SIG-M5 (cell line): Measurements from ENCODE around the gene PLIN3.
"Not testable (repeated sequence)": the region's sequence is repeated elsewhere in the genome, so short reads cannot be mapped to it uniquely, and the experiment has no call there.

Experiments
- DNase-seq: peaks from one replicate; lab custom pipeline; 2025; lab: John Stamatoyannopoulos, UW

The PLIN3 gene

GRCh38 chr19:4847190-4847973 lies 20.1 kb downstream of the PLIN3 start:
- DNase-seq = no peak

- not testable (repeated sequence) for DNase-seq
Measured at GRCh38 chr19:4845975-4846374, 21.5 kb downstream of the PLIN3 start.

- no peak for DNase-seq
Measured at GRCh38 chr19:4844348-4845179, 22.9 kb downstream of the PLIN3 start.

- DNase-seq = no peak
Measured at GRCh38 chr19:4843647-4843965, 23.9 kb downstream of the PLIN3 start.

DNA sequence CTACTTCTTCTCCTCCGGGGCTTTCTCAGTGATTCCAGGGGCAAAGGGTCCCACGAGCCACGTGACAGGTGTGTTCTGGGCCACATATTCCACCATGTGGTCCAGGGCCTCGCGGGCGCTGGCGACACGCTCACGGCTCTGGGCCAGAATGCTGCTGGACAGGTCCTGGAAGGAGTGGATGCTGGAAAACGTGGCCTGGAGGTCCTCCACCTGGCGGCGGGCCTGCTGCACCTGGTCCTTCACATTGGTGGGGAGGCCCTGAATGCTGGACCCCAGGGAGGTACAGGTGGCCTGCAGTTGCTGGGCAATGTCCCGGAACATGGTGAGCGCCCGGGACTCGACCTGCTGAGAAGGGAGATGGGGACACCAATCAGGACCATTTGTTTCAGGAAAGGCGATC lies 28.3 kb downstream of the PLIN3 start:
- DNase-seq = no peak

DNA sequence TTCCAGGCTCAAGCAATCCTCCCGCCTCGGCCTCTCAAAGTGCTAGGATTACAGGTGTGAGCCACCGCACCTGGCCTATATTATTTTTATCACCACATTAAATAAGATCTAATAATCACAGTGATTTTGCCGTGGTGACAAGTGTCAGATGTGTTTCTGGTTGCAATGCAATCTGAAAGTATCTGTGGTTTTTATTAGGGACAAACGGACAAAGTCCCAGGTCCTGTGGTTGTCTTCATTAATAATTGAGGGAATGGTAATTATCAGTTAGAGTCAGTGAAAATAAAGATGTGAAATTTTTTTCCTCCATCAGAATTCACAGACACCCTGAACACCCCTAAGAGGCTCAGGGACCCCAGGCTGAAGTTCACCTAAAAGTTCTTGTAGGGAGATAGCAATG lies 34.7 kb downstream of the PLIN3 start:
- DNase-seq = no peak

GRCh38 chr19:4831979-4832340 lies 35.5 kb downstream of the PLIN3 start:
- not testable (repeated sequence) for DNase-seq

GRCh38 chr19:4831304-4831978 lies 36.0 kb downstream of the PLIN3 start, which contains the start of gene TICAM1:
TICAM1 (minus strand) TSS chr19:4831712; CDS start chr19:4818377, 13,335 bp downstream.
- DNase-seq = no peak

- no peak for DNase-seq
Measured at GRCh38 chr19:4830768-4831265, 36.6 kb downstream of the PLIN3 start.

DNA sequence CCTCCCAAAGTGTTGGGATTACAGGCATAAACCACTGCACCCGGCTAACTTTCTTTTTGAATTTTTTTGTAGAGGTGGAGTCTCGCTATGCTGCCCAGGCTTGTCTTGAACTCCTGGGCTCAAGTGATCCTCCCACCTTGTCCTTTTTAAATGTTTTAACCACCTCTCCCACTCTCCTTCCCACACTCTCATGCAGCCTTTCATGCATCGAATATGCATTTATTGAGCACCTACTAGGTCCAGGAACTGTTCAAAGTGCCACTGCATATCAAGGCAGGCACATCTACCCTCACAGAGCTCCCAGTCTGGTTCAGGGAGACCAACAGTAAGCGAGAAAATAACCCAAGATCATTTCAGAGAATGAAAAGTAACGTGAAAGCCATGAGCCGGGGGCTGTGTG lies 37.1 kb downstream of the PLIN3 start:
- no peak for DNase-seq

GRCh38 chr19:4829001-4829712 lies 38.3 kb downstream of the PLIN3 start:
- no peak for DNase-seq

- no peak for DNase-seq
Measured at GRCh38 chr19:4823577-4823976, 43.9 kb downstream of the PLIN3 start.

- DNase-seq = not testable (repeated sequence)
Measured at GRCh38 chr19:4822354-4822753, 45.1 kb downstream of the PLIN3 start.

DNA sequence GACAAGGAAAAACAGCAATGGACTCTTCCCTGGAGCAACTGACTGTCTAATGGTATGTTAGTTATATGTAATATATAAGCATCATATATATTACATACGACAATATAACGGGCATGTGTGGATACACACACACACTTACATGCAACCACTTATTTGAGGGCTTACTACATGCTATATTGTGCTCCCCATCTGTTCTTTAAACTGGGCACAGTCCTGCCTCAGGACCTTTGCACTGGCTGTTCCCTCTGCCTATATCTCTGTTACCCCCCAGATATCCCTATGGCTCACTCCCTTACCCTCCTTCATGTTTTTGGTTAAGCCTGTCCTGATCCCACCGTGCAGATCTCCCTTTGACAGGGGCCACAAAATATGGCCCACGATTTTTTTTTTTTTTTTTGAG lies 46.2 kb downstream of the PLIN3 start:
- no peak for DNase-seq

DNA sequence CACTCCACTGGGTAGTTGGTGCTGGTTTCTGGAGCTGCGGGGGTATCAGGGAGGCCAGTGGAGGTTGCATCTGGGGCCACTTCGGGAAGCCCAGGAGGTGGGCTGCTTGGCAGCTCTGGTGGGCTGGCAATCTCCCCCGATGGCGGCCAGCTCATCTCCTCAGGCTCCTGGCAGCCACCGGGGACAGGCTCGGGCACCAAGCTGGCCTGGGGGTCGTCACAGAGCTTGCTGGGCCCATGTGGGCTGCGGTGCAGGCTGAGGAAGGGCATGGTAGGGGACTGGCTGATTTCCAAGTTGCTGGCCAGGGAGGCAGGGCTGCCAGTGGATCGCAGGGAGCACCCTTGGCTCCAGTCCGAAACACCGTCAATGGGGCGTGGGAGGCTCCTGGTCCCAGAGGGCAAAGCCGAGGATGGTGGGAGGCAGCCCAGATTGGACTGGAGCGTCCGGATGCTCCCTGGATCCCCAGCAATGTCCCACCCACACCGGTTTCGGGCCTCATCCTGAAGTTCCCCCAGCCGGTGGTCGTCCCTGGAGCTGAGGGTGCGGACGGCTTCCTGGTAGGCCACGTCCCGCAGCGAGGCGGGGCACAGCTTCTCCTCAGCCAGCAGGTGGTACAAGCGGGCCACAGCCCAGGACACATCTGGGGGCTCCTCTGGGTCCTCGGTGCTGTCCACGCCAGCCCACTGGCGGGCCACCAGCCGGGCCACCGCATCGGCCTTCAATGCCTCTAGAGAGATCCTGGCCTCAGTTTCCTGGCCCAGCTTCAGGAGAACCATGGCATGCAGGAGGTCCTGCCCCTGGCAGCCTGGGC lies 49.8 kb downstream of the PLIN3 start:
- no peak for DNase-seq

DNA sequence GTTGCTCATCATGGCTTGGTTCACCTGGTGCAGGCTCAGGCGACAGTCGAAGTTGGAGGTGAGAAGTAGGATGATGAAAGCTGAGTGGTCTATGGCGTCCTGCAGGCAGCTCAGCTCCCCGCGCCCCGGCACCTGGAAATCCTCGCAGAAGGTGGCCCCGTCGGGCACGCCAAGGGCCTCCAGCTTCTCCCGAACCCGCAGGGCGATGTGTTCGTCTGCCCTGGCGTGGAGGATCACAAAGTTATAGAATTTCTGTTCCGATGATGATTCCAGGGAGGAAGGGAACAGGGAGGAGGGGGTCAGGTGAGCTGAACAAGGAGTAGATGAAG lies 50.6 kb downstream of the PLIN3 start:
- DNase-seq = no peak

- DNase-seq = no peak
Measured at GRCh38 chr19:4816202-4816949, 51.1 kb downstream of the PLIN3 start.

DNA sequence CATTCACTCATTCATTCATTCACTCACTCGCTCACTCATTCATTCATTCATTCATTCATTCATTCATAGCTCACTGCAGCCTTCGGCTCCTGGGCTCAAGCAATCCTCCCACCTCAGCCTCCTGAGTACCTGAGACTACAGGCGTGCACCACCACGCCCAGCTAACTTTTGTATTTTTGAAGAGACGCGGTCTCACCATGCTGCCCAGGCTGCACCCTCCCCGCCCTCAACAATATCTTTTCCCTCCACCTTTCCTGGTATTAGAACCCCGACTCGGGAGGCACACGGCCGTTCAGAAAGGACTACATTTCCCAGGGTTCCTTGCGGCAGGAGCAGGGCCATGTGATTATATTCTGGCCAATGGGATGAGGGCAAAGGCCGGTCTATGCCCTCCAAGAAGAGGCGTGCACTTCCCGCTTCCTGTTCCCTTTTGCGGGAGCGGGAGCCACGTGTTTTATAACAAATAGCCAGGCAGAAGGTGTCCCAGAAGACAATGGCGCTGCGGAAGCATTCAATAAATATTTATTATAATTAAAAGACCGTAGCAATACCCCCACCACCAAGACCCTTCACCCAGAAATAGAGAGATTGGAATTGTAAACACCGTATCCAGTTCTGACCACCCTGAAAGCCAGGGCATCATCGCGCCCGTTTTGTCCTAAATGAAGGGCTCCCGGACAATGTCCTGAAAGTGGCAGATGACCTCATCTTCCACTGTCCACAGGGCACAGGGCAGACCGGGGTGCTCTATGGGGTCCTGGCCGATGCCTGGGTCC lies 51.9 kb downstream of the PLIN3 start:
- peak; percentile 79 for DNase-seq

GRCh38 chr19:4814625-4815425 lies 52.6 kb downstream of the PLIN3 start:
- no peak for DNase-seq
